Tibial nerve (tissue), 4 donors: Measurements from ENCODE around the gene SELENON.

Source experiments
- EP300 ChIP-seq, 2 donors: sonication (generic); formaldehyde crosslinking; IDR thresholded peaks; one replicate each; pipeline ENCODE4 v1.6.1; 2017; ENCODE audit warnings: antibody characterized with exemption in 2 of 2, mild to moderate bottlenecking in 1 of 2
- POLR2A ChIP-seq, 2 donors: fragments of 450-650 bp; IDR thresholded peaks; one replicate each; pipeline ENCODE4 v1.6.1; 2017; ENCODE audit warnings: antibody characterized with exemption in 2 of 2, mild to moderate bottlenecking in 2 of 2, moderate library complexity in 2 of 2
- TF ChIP-seq, protein P1 (sequence below), 5 experiments: fragments of 200-600 bp in 3 of 5; fragments of 450-650 bp in 2 of 5; sonication (generic) in 3 of 5; IDR thresholded peaks; one replicate each; pipeline ENCODE4 v1.5.1; 2016 to 2019; ENCODE audit warnings: antibody characterized with exemption in 5 of 5, mild to moderate bottlenecking in 3 of 5, moderate library complexity in 2 of 5

DNA sequence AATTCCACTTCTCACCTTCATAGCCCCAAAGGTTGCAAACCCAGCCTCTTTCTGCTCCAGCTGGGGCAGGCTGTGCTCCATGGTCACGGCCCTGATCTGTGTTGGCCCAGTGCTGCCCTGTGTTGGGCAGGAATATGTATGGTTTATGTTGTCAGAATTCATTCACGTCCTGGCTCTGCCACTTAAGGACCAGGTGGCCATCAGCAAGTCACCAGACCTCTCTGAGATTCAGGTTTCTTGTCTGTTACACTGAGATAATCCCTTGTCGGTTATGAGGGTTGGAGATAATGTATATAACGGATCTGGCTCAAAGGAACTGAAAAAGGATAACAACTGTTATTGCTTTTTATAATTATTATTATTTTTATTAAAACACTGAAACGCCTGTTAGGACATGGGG lies 39.1 kb upstream of the SELENON start:
- TF ChIP-seq, protein P1, sequence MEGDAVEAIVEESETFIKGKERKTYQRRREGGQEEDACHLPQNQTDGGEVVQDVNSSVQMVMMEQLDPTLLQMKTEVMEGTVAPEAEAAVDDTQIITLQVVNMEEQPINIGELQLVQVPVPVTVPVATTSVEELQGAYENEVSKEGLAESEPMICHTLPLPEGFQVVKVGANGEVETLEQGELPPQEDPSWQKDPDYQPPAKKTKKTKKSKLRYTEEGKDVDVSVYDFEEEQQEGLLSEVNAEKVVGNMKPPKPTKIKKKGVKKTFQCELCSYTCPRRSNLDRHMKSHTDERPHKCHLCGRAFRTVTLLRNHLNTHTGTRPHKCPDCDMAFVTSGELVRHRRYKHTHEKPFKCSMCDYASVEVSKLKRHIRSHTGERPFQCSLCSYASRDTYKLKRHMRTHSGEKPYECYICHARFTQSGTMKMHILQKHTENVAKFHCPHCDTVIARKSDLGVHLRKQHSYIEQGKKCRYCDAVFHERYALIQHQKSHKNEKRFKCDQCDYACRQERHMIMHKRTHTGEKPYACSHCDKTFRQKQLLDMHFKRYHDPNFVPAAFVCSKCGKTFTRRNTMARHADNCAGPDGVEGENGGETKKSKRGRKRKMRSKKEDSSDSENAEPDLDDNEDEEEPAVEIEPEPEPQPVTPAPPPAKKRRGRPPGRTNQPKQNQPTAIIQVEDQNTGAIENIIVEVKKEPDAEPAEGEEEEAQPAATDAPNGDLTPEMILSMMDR (IDR thresholded peaks at IDR 0.05) = no peak
- TF ChIP-seq POLR2A (IDR thresholded peaks at IDR 0.05) (no peak), EP300 (IDR thresholded peaks at IDR 0.05) (no peak)
